H9 (cell line): ENCODE data around the gene BIRC6. TPM values are rescaled to one million over a fixed set of nuclear protein-coding genes. Genes with fewer than 3 reads are reported as not detected.

Experiments
- DNase-seq: peaks from one replicate; pipeline ENCODE4 v3.0.0-alpha.2; 2017
- H2AFZ ChIP-seq: one replicate; pipeline ENCODE4 v1.6.1; 2013; ENCODE audit warnings: mild to moderate bottlenecking, low read length, control low read depth, moderate library complexity
- H2AK5ac ChIP-seq: 2 replicates; pipeline ENCODE4 v1.6.1; 2013; ENCODE audit warnings: low read length, control low read depth, mixed read lengths; ENCODE audit not compliant: insufficient read length
- H2BK120ac ChIP-seq: one replicate; pipeline ENCODE4 v1.6.1; 2013; ENCODE audit warnings: low read depth, mild to moderate bottlenecking, low read length, control low read depth, inconsistent platforms; ENCODE audit not compliant: poor library complexity, severe bottlenecking
- H2BK12ac ChIP-seq: 2 replicates; pipeline ENCODE4 v1.6.1; 2013; ENCODE audit warnings: low read length, control low read depth, mixed read lengths, low read depth; ENCODE audit not compliant: insufficient read length
- H2BK15ac ChIP-seq: 2 replicates; pipeline ENCODE4 v1.6.1; 2013; ENCODE audit warnings: low read depth, low read length, control low read depth
- H2BK20ac ChIP-seq: one replicate; pipeline ENCODE4 v1.6.1; 2013; ENCODE audit warnings: low read depth, mild to moderate bottlenecking, low read length, control low read depth, inconsistent platforms; ENCODE audit not compliant: poor library complexity, severe bottlenecking
- H2BK5ac ChIP-seq: 2 replicates; pipeline ENCODE4 v1.6.1; 2013; ENCODE audit warnings: low read length, control low read depth, mixed read lengths; ENCODE audit not compliant: insufficient read length
- H3K14ac ChIP-seq: 2 replicates; pipeline ENCODE4 v1.6.1; 2013; ENCODE audit warnings: low read length, control low read depth; ENCODE audit not compliant: insufficient read depth
- H3K18ac ChIP-seq: 2 replicates; pipeline ENCODE4 v1.6.1; 2013; ENCODE audit warnings: low read depth, mild to moderate bottlenecking, mixed read lengths, low read length, control low read depth; ENCODE audit not compliant: insufficient read length
- H3K23ac ChIP-seq: 2 replicates; pipeline ENCODE4 v1.6.1; 2013; ENCODE audit warnings: low read length, control low read depth, mixed read lengths, low read depth; ENCODE audit not compliant: insufficient read length
- H3K23me2 ChIP-seq: 2 replicates; pipeline ENCODE4 v1.6.1; 2013; ENCODE audit warnings: low read depth, mild to moderate bottlenecking, mixed read lengths, low read length, control low read depth; ENCODE audit not compliant: insufficient read length, poor library complexity, severe bottlenecking
- H3K27ac ChIP-seq: 2 replicates; pipeline ENCODE4 v1.5.1; 2013; ENCODE audit warnings: low read length, control low read depth, mixed read lengths, low read depth; ENCODE audit not compliant: insufficient read length
- H3K27me3 ChIP-seq: 2 replicates; pipeline ENCODE4 v1.6.1; 2013; ENCODE audit warnings: low read length, control low read depth, inconsistent platforms; ENCODE audit not compliant: insufficient read depth
- H3K4ac ChIP-seq: 2 replicates; pipeline ENCODE4 v1.6.1; 2013; ENCODE audit warnings: low read depth, mild to moderate bottlenecking, control low read depth, inconsistent platforms, low read length, moderate library complexity
- H3K4me1 ChIP-seq: 2 replicates; pipeline ENCODE4 v1.6.1; 2013; ENCODE audit warnings: low read length, control low read depth, inconsistent platforms; ENCODE audit not compliant: insufficient read depth
- H3K4me2 ChIP-seq: 2 replicates; pipeline ENCODE4 v1.6.1; 2013; ENCODE audit warnings: low read length, control low read depth, mixed read lengths; ENCODE audit not compliant: insufficient read length, insufficient read depth
- H3K56ac ChIP-seq: 2 replicates; pipeline ENCODE4 v1.6.1; 2013; ENCODE audit warnings: low read depth, mild to moderate bottlenecking, mixed read lengths, low read length, control low read depth; ENCODE audit not compliant: insufficient read length
- H3K79me1 ChIP-seq: 2 replicates; pipeline ENCODE4 v1.6.1; 2013; ENCODE audit warnings: low read depth, mild to moderate bottlenecking, moderate library complexity, low read length, control low read depth, inconsistent platforms; ENCODE audit not compliant: insufficient read depth, poor library complexity, severe bottlenecking
- H3K79me2 ChIP-seq: 2 replicates; pipeline ENCODE4 v1.6.1; 2013; ENCODE audit warnings: low read length, control low read depth, inconsistent platforms; ENCODE audit not compliant: insufficient read depth
- H3K9ac ChIP-seq: 2 replicates; pipeline ENCODE4 v1.6.1; 2013; ENCODE audit warnings: low read length, control low read depth, mixed read lengths; ENCODE audit not compliant: insufficient read length; ENCODE audit errors: extremely low read depth
- H3K9me3 ChIP-seq: one replicate; pipeline ENCODE4 v1.6.1; 2013; ENCODE audit warnings: low read depth, low read length, inconsistent platforms; ENCODE audit not compliant: control insufficient read depth
- H3T11ph ChIP-seq: one replicate; pipeline ENCODE4 v1.6.1; 2013; ENCODE audit warnings: mild to moderate bottlenecking, low read length, control low read depth, inconsistent platforms
- H4K20me1 ChIP-seq: one replicate; pipeline ENCODE4 v1.6.1; 2013; ENCODE audit not compliant: control insufficient read depth, insufficient read length, insufficient read depth
- H4K5ac ChIP-seq: 2 replicates; pipeline ENCODE4 v1.6.1; 2013; ENCODE audit warnings: low read depth, mild to moderate bottlenecking, mixed read lengths, low read length, control low read depth; ENCODE audit not compliant: insufficient read length
- H4K8ac ChIP-seq: replicated peaks from 2 replicates; pipeline ENCODE4 v1.6.1; 2013; ENCODE audit warnings: low read length, control low read depth, mixed read lengths, low read depth; ENCODE audit not compliant: insufficient read length
- H4K91ac ChIP-seq: 2 replicates; pipeline ENCODE4 v1.6.1; 2013; ENCODE audit warnings: low read depth, mild to moderate bottlenecking, moderate library complexity, mixed read lengths, low read length, control low read depth; ENCODE audit not compliant: insufficient read length
- H3K27ac Mint-ChIP-seq, 3 experiments: 2 replicates in 2 of 3; 3 replicates in 1 of 3; pipeline ENCODE4 v1.8.0; 2020 to 2021; ENCODE audit warnings: mixed read lengths in 3 of 3, mild to moderate bottlenecking in 1 of 3, moderate library complexity in 1 of 3
- H3K27me3 Mint-ChIP-seq: 2 replicates; pipeline ENCODE4 v1.8.0; 2021; ENCODE audit warnings: low read depth, mild to moderate bottlenecking, moderate library complexity, mixed read lengths
- H3K36me3 Mint-ChIP-seq, 3 experiments: 2 replicates in 2 of 3; 3 replicates in 1 of 3; pipeline ENCODE4 v1.8.0; 2020 to 2021; ENCODE audit warnings: low read depth in 3 of 3, mixed read lengths in 3 of 3; ENCODE audit not compliant: insufficient read depth in 1 of 3
- H3K4me1 Mint-ChIP-seq, 2 experiments: 2 replicates each; pipeline ENCODE4 v1.8.0; 2020; ENCODE audit warnings: mixed read lengths in 2 of 2
- H3K4me3 Mint-ChIP-seq, 2 experiments: 2 replicates in 1 of 2; 3 replicates in 1 of 2; pipeline ENCODE4 v1.8.0; 2020 to 2021; ENCODE audit warnings: mild to moderate bottlenecking in 2 of 2, mixed read lengths in 2 of 2, moderate library complexity in 1 of 2
- H3K9me3 Mint-ChIP-seq, 2 experiments: 2 replicates in 1 of 2; 3 replicates in 1 of 2; pipeline ENCODE4 v1.8.0; 2020; ENCODE audit warnings: mild to moderate bottlenecking in 2 of 2, mixed read lengths in 2 of 2, moderate library complexity in 1 of 2
- CTCF ChIP-seq: fragments of 200-600 bp; sonication (generic); conservative IDR thresholded peaks from 3 replicates; pipeline ENCODE4 v1.8.0; 2021; ENCODE audit warnings: antibody characterized with exemption, mild to moderate bottlenecking
- WGBS: extraction: QIAGEN DNeasy Blood & Tissue Kit; methylation state at CpG from one replicate; pipeline ENCODE4 v1.1.7; 2013; ENCODE audit warnings: missing lambda C conversion rate, low lambda C conversion rate, mixed read lengths; ENCODE audit not compliant: insufficient read length; ENCODE audit errors: extremely low coverage; 5-methylcytosine and 5-hydroxymethylcytosine counted together
- total RNA-seq: library from RNA; stranded (reverse); gene quantifications from 2 replicates; pipeline ENCODE4 v1.2.1, GENCODE V29; 2021

Gene BIRC6
- total RNA-seq, 1 experiment from 2014 or later, result 78.8 TPM

- no CpG with 5 or more reads among the region's 1 CpG for WGBS
- Mint-ChIP-seq H3K27ac (no peak overlapping the region), H3K36me3 (peaks cover 15 to 65% (median 45%) of the 10 kb centered on the region in 3 experiments; a peak in 6 of 7 replicates)
Observed at GRCh38 chr2:32506446-32506845, 149.6 kb downstream of the BIRC6 start.

More at GRCh38 chr2:32506446-32506845, 149.6 kb downstream of the BIRC6 start:
- TF ChIP-seq CTCF, result no peak
- Mint-ChIP-seq H3K4me3 (no peak overlapping the region), H3K9me3 (no peaks in the 10 kb centered on the region), H3K4me1 (no peaks in the 10 kb centered on the region), H3K27me3 (no peaks in the 10 kb centered on the region)
- H3K79me2 ChIP-seq, result no peaks in the 10 kb centered on the region
- no peak overlapping the region for H3K9ac ChIP-seq
- no peaks in the 10 kb centered on the region for H3K9me3 ChIP-seq
- H4K8ac ChIP-seq, result no peak overlapping the region
- H3K23ac ChIP-seq, result no peak overlapping the region
- H3K18ac ChIP-seq, result no peak overlapping the region
- no peak overlapping the region for H3K4ac ChIP-seq
- no peak overlapping the region for H2AK5ac ChIP-seq
- H2BK20ac ChIP-seq, result no peak overlapping the region
- no peak overlapping the region for H4K91ac ChIP-seq
- no peak overlapping the region for H2AFZ ChIP-seq
- no peaks in the 10 kb centered on the region for H3K27me3 ChIP-seq
- no peak overlapping the region for H2BK5ac ChIP-seq
- H2BK12ac ChIP-seq, result no peak overlapping the region
- H3K4me2 ChIP-seq, result no peak overlapping the region
- H3K27ac ChIP-seq, result no peak overlapping the region
- DNase-seq, result no peak
- no peak overlapping the region for H2BK120ac ChIP-seq
- no peak overlapping the region for H3T11ph ChIP-seq
- H3K4me1 ChIP-seq, result no peaks in the 10 kb centered on the region
- H3K14ac ChIP-seq, result no peak overlapping the region
- no peak overlapping the region for H3K56ac ChIP-seq
- no peaks in the 10 kb centered on the region for H3K79me1 ChIP-seq
- no peak overlapping the region for H2BK15ac ChIP-seq
- no peaks in the 10 kb centered on the region for H3K23me2 ChIP-seq
- H4K20me1 ChIP-seq, result no peaks in the 10 kb centered on the region
- H4K5ac ChIP-seq, result no peak overlapping the region
